Activated CD4-positive, alpha-beta T cell treated with anti-CD3 and anti-CD28 coated beads, Interleukin-2, amount 10 ng/mL, durations not matched to agents 24 days and 14 days (primary cell): ENCODE measurements around the gene ANKS3. TPM values are rescaled to one million over a fixed set of nuclear protein-coding genes. Genes with fewer than 3 reads are reported as not detected.

Source experiments
- DNase-seq: peaks from one replicate; pipeline ENCODE4 v3.0.0; 2022
- H3K27ac Mint-ChIP-seq: one replicate; pipeline ENCODE4 v1.8.0; 2022; ENCODE audit warnings: mild to moderate bottlenecking, mixed read lengths
- H3K27me3 Mint-ChIP-seq: one replicate; pipeline ENCODE4 v1.8.0; 2022; ENCODE audit warnings: mixed read lengths
- H3K36me3 Mint-ChIP-seq: one replicate; pipeline ENCODE4 v1.8.0; 2022; ENCODE audit warnings: low read depth, mild to moderate bottlenecking, mixed read lengths
- H3K4me1 Mint-ChIP-seq: one replicate; pipeline ENCODE4 v1.8.0; 2021; ENCODE audit warnings: mixed read lengths
- H3K4me3 Mint-ChIP-seq: one replicate; pipeline ENCODE4 v1.8.0; 2022; ENCODE audit warnings: mild to moderate bottlenecking, moderate library complexity, mixed read lengths
- H3K9me3 Mint-ChIP-seq: one replicate; pipeline ENCODE4 v1.8.0; 2021; ENCODE audit warnings: mixed read lengths
- intact Hi-C: fragments of 100-400 bp; cut with micrococcal nuclease; formaldehyde crosslinking; loops from one replicate; pipeline ENCODE4 v1.15.1; 2023
- total RNA-seq: library from RNA; stranded (reverse); gene quantifications from 2 replicates; pipeline ENCODE4 v1.2.3, GENCODE V29; 2022

Gene ANKS3, protein sequence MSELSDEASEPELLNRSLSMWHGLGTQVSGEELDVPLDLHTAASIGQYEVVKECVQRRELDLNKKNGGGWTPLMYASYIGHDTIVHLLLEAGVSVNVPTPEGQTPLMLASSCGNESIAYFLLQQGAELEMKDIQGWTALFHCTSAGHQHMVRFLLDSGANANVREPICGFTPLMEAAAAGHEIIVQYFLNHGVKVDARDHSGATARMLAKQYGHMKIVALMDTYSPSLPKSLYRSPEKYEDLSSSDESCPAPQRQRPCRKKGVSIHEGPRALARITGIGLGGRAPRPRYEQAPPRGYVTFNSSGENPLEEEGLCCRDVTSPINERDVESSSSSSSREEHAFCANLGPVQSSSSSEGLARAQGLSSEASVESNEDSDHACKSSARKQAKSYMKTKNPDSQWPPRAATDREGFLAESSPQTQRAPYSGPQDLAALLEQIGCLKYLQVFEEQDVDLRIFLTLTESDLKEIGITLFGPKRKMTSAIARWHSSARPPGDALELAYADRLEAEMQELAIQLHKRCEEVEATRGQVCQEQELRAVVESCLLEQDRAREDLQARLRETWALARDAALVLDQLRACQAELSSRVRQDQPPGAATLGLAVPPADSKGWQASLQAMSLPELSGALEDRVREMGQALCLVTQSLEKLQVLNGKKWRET
- 21.8 and 22.3 TPM in 2 replicates for total RNA-seq

DNA sequence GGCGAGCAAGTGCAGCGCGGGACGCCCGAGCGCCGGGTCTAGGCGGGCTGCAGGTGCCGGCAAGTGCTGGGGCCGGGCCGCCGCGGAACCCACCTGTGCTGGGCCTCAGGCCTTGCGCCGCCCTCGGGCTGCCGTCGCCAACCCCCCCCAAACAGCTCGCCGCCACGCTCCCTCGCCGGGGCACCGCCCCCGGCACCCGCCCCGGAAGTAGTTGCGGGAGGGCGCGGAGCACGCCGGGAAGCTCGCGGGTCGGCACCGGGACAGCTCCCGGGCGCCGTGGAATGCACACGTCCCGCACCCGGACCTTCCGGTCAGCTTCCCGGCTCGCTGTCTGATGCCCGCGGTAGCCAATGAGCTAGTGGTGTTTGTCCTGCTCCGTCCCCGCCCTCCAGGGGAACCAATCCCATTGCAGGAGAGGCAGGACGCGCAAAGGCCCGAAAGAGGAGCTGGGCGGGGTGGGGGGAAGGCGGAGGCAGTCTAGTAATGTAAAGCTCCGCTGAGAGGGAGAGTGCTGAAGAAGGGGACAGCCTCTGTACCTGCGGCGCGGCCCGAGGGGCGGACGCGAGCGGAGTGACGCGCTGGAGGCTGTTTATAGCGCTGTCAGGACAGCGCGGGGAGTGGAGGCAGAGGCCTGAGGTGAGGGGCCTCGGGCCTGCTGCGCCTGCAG lies at the start of gene ANKS3, which contains the start of gene DNAAF8:
Gene ANKS3 (minus strand): TSS at position 209 of the 667 bp plus-strand sequence. CDS start 4,122 bp downstream, outside the sequence.
Gene DNAAF8 (plus strand): TSS at position 475 of the 667 bp plus-strand sequence. CDS start 1,978 bp downstream, outside the sequence.
- peaks cover 13% of the 10 kb centered on the region for H3K4me1 Mint-ChIP-seq
- H3K27me3 Mint-ChIP-seq: no peaks in the 10 kb centered on the region
- H3K9me3 Mint-ChIP-seq: no peaks in the 10 kb centered on the region
- intact Hi-C loops: loop anchor here (1.0 to 2.0 kb wide), 5 partner anchors 33 to 223 kb away; partner anchors contain the start of genes NUDT16L1, ROGDI and ZNF500
- H3K4me3 Mint-ChIP-seq: peak within 1 kb of the TSS; percentile 93
- peak within 1 kb of the TSS; percentile 91 for H3K27ac Mint-ChIP-seq
- DNase-seq: peak; percentile 96
- H3K36me3 Mint-ChIP-seq: peaks cover 2% of the 10 kb centered on the region

DNA sequence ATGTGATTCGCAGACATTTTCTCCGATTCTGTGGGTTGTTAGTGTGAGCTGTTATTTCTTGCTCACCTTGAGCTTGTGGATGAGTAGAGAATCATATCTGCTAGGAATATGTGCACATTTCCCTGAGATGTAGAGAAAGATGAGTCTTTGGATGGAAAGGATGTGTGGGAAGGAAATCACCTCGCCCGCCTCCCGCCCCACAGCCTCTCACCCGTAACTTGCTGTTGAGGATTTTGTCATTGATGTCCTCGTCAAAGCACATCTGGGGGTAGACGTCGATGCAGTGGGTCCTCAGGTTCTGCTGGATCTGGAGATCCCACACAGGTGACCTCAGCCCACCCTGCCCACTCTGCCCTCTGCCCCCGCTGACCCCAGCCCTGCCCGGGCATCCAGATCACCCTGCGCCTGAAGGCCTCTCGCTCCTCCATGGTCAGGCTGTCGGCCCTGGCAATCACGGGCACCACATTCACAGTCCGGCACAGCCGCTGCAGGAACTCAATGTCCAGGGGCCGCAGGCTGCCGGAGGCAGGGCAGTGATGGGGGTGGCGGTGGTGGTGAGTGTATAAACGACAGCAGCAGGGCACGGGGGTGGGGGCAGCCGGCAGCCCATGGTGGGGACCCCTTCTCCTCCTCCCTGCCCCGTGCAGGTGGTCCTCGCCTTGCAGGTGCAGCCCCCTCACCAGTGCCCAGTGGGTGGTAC lies 49.3 kb upstream of the ANKS3 start:
- Mint-ChIP-seq H3K27ac (no peak overlapping the region), H3K4me3 (no peak overlapping the region), H3K4me1 (no peaks in the 10 kb centered on the region), H3K36me3 (no peaks in the 10 kb centered on the region), H3K27me3 (no peaks in the 10 kb centered on the region), H3K9me3 (no peaks in the 10 kb centered on the region)
- DNase-seq: no peak
- intact Hi-C loops: no loop called here

DNA sequence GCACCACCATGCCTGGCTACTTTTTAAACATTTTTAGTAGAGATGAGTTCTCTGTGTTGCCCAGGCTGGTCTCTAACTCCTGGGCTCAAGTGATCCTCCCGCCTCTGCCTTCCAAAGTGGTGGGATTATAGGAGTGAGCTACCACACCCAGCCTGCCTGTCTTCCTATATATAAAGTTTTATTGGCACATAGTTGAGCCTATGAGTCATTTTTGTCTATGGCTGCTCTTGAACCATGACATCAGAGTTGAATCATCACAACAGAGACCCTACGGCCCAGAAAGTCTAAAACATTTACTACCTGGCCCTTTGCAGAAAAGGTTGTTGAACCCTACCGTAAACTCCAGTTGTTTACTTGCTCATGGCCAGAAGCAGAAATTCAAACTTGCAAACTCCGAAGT lies 46.2 kb upstream of the ANKS3 start:
- Mint-ChIP-seq H3K27me3 (no peaks in the 10 kb centered on the region), H3K4me3 (no peak overlapping the region), H3K27ac (no peak overlapping the region), H3K9me3 (no peaks in the 10 kb centered on the region), H3K4me1 (no peaks in the 10 kb centered on the region), H3K36me3 (no peaks in the 10 kb centered on the region)
- intact Hi-C loops: no loop called here
- no peak for DNase-seq

DNA sequence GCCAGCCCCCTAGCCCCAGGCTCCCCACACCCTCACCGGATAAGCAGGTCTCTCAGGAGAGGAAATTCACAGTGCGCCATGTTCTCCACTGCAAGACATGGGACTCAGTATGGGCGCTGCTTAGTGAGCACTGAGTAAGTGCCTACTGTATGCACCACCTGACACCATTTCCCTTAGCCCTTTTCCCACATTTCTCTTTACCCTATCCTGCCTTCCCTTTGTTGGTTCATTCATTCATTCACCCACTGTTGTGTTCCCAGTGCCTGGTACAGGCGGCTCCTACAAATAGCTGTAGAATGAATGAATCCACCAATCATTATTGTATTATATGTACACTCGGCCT lies 44.0 kb upstream of the ANKS3 start:
- Mint-ChIP-seq H3K4me3 (no peak overlapping the region), H3K27ac (no peak overlapping the region), H3K27me3 (no peaks in the 10 kb centered on the region), H3K9me3 (no peaks in the 10 kb centered on the region), H3K4me1 (no peaks in the 10 kb centered on the region), H3K36me3 (no peaks in the 10 kb centered on the region)
- no peak for DNase-seq
- intact Hi-C loops: no loop called here

DNA sequence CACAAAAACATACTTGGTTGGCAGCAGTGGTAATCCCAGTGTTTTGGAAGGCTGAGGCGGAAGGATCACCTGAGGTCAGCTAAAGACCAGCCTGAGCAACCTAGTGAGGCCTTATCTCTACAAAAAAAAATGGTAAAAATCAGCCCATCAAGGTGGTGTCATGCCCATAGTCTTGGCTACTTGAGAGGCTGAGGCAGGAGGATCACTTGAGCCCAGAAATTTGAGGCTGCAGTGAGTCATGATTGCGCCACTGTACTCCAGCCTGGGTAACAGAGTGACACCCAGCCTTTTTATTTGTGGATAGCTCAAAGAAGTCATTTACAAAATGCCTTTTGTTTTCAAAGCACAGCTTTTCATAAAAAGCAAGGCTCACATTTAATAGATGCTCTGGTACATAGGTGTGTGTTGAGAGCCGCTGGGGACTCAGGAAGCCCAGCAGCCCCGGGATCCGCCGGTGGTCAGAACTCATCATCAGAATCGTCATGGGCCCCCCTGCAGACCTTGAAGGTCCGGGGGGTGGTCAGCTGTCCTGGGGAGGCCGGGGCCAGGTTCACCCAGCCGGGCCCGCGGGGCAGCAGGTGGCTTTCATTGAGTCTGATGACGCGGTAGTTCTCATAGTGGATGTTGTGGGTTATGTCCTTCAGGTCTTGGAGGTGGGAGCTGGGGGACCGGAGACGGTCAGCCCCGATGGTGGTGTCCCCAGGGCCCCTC lies 43.4 kb upstream of the ANKS3 start:
- Mint-ChIP-seq H3K27ac (no peak overlapping the region), H3K27me3 (no peaks in the 10 kb centered on the region), H3K4me3 (no peak overlapping the region), H3K9me3 (no peaks in the 10 kb centered on the region), H3K4me1 (no peaks in the 10 kb centered on the region), H3K36me3 (no peaks in the 10 kb centered on the region)
- intact Hi-C loops: no loop called here
- DNase-seq: no peak

DNA sequence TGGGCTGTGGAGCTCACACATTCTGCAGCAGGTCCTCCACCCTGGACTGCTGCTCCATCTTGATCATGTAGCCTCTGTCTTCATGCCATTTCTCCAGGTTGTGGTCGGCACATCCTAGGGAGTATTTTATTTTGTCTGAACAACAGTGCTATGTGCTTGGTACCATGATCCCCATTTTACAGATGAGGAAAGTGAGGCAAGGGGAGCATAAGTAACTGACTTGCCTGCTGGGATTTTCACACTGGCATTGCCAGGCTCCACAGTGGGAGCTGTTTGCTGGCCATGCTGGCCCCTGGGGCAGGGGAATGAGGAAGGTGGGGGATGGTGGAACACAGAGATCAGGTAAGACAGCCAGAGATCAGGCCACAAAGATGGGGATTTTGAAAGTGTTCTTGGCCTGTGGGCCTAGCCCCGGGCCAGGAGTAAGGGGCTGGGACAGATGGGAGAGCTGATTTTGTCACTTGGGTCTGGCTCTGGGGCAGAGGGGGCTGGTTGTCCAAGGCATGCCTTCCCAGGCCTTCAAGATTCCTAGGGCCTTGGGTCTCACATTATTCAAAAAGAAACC lies 42.2 kb upstream of the ANKS3 start:
- H3K9me3 Mint-ChIP-seq: no peaks in the 10 kb centered on the region
- no peaks in the 10 kb centered on the region for H3K36me3 Mint-ChIP-seq
- no peak overlapping the region for H3K27ac Mint-ChIP-seq
- intact Hi-C loops: no loop called here
- H3K4me3 Mint-ChIP-seq: no peak overlapping the region
- no peaks in the 10 kb centered on the region for H3K27me3 Mint-ChIP-seq
- H3K4me1 Mint-ChIP-seq: no peaks in the 10 kb centered on the region
- no peak for DNase-seq

DNA sequence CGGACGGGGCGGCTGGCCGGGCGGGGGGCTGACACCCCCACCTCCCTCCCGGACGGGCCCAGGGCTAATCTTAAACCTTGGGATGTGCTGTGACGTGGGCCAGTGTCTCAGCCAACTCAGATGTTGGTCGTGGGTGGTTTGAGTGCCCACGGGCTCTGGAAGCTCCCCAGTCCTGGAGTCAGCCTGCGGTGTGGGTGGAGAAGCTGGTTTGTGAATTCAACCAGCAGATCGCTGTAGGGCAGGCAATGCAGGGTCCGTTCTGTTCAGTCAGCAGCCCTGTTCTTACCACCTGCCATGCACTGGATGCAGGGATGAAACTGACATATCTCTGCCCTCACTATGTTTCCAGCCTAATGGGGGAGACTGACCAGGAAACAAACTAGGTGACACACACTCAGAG lies 40.9 kb upstream of the ANKS3 start:
- intact Hi-C loops: no loop called here
- Mint-ChIP-seq H3K27ac (no peak overlapping the region), H3K9me3 (no peaks in the 10 kb centered on the region), H3K4me1 (no peaks in the 10 kb centered on the region), H3K36me3 (no peaks in the 10 kb centered on the region), H3K27me3 (no peaks in the 10 kb centered on the region), H3K4me3 (no peak overlapping the region)
- no peak for DNase-seq

DNA sequence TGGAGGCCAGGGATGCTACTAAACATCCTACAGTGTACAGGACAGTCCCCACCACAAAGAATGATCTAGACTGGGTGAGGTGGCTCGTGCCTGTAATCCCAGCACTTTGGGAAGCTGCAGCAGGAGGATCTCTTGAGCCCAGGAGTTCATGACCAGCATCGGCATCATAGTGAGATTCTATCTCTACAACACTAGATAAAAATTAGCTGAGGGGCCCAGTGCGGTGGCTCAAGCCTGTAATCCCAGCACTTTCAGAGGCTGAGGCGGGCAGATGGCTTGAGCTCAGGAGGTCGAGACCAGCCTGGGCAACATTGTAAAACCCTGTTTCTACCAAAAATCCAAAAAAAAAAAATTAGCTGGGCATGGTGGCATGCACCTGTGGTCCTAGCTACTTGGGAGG lies 38.3 kb upstream of the ANKS3 start:
- peaks cover 11% of the 10 kb centered on the region for H3K4me1 Mint-ChIP-seq
- no peaks in the 10 kb centered on the region for H3K27me3 Mint-ChIP-seq
- intact Hi-C loops: no loop called here
- no peak overlapping the region for H3K4me3 Mint-ChIP-seq
- DNase-seq: no peak
- H3K9me3 Mint-ChIP-seq: no peaks in the 10 kb centered on the region
- H3K27ac Mint-ChIP-seq: no peak overlapping the region
- H3K36me3 Mint-ChIP-seq: peaks cover 1% of the 10 kb centered on the region

DNA sequence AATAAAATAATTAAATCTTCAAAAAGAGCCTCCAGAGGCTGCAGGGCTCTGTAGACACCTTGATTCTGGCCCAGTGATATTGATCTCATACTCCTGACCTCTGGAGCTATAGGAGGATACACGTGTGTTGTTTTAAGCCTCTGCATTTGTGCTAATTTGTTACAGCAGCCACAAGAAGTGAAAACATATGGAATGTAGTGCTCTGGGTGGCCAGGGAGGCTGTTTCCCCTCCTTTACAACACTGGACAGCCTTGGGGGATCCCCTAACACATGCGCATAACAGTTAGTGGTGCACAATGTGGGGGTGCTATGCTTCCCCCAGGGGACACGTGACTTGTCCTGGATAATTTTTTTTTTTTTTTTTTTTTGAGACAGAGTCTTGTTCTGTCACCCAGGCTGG lies 37.6 kb upstream of the ANKS3 start:
- H3K27ac Mint-ChIP-seq: no peak overlapping the region

DNA sequence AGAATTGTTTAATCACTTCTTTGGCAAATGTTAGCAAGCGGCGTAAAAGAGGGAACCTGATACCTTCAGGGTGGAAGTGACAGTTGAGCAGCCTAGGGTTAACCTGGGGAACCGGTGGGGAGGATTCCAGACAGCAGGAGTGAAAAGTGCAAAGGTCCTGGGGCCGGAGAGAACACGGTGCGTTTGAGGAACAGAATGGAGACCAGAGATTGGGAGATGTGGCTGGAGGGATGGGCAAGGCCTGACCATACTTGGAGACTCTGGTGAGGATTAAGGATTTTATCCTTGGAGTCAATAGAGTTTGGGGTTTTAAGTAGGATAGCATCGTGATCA lies 35.2 kb upstream of the ANKS3 start:
- Mint-ChIP-seq H3K27ac (no peak overlapping the region), H3K9me3 (no peaks in the 10 kb centered on the region)
- intact Hi-C loops: loop anchor here (10.0 kb wide), 1 partner anchor 104 kb away; no protein-coding TSS in a partner anchor

More for the DNA sequence above, 37.6 kb upstream of the ANKS3 start:
- peaks cover 1% of the 10 kb centered on the region for H3K36me3 Mint-ChIP-seq
- H3K9me3 Mint-ChIP-seq: no peaks in the 10 kb centered on the region
- intact Hi-C loops: no loop called here
- no peaks in the 10 kb centered on the region for H3K27me3 Mint-ChIP-seq
- peaks cover 14% of the 10 kb centered on the region for H3K4me1 Mint-ChIP-seq
- no peak overlapping the region for H3K4me3 Mint-ChIP-seq
- no peak for DNase-seq

DNA sequence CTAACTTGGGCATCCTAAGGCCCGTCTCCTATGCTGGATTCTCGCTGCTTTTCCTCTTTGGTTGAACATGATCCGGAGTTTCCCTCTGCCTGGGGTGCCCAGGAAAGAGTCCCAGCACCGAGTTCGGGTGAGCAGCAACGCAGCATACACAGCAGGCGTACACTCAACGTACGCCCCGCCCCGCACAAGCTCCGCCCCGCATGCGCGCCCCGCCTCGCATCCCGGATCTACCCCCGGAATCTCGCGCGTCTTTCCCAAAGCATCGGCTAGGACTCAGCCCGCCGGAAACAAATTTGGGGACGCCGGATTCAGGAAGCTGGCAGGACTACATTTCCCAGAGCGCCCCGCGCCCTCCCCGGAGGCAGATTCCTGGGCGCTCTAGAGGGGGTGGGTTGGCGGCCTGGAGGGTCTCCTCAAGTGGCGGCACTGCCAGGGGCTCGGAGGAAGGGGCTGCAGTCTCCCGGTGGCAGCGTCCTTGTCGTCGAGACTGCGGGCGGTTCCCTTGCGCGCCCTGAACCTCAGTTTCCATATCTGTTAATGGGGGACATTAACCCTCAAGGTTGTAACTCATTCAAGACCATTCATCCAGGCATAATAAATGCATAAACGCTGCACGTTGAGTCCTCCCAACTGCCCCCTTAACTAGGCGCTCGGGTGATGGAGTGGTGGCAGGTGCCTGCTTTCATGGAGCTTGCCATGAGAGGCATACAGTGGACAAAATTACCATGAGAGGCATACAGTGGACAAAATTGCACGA lies 34.7 kb upstream of the ANKS3 start:
- H3K4me1 Mint-ChIP-seq: peaks cover 24% of the 10 kb centered on the region
- DNase-seq: peak; percentile 97
- peaks cover 4% of the 10 kb centered on the region for H3K36me3 Mint-ChIP-seq
- intact Hi-C loops: loop anchor here (1.0 to 10.0 kb wide), 2 partner anchors 34 to 104 kb away; partner anchors contain the start of gene ROGDI
- H3K27me3 Mint-ChIP-seq: no peaks in the 10 kb centered on the region
- H3K27ac Mint-ChIP-seq: peak overlapping the region; percentile 91
- H3K9me3 Mint-ChIP-seq: no peaks in the 10 kb centered on the region
- H3K4me3 Mint-ChIP-seq: peak overlapping the region; percentile 96

More for the DNA sequence above, 35.2 kb upstream of the ANKS3 start:
- Mint-ChIP-seq H3K27me3 (no peaks in the 10 kb centered on the region), H3K4me3 (peak overlapping the region; percentile 96), H3K36me3 (peaks cover 4% of the 10 kb centered on the region), H3K4me1 (peaks cover 24% of the 10 kb centered on the region)
- no peak for DNase-seq

DNA sequence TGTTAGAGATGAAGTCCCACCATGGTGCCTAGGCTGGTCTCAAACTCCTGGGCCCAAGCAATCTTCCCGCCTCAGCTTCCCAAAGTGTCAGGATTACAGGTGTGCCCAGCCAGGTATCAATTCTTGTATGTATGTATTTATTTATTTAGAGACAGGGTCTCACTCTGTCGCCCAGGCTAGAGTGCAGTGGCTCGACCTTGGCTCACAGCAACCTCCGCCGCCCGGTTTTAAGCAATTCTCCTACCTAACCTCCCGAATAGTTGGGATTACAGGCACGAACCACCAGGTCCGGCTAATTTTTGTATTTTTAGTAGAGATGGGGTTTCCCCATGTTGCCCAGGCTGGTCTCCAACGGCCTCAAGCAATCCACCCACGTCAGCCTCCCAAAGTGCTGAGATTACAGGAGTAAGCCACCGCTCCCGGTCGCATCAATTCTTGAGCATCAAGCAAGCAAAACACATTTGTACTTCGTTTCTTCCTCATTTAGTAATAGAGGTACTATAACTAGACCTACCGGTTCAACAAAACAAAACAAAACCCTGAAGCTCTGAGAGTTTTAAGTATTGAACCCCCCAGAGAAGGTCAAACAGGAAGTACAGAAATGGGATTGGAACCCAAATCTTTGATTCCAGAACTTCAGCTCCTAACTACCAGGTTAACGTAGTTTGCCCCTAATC lies 33.9 kb upstream of the ANKS3 start:
- no peaks in the 10 kb centered on the region for H3K9me3 Mint-ChIP-seq
- H3K27me3 Mint-ChIP-seq: no peaks in the 10 kb centered on the region
- intact Hi-C loops: loop anchor here (1.0 to 10.0 kb wide), 5 partner anchors 34 to 191 kb away; partner anchors contain the start of genes ANKS3, DNAAF8, ROGDI and SEC14L5
- peaks cover 5% of the 10 kb centered on the region for H3K36me3 Mint-ChIP-seq
- H3K27ac Mint-ChIP-seq: peak overlapping the region; percentile 91
- DNase-seq: peak; percentile 66
- peaks cover 24% of the 10 kb centered on the region for H3K4me1 Mint-ChIP-seq
- H3K4me3 Mint-ChIP-seq: peak overlapping the region; percentile 96
